ENCODE data around the gene CEBPA. TPM values are rescaled to one million over a fixed set of nuclear protein-coding genes. Genes with fewer than 3 reads are reported as not detected.

Gene CEBPA
- total RNA-seq, 1 donor from 2014 or later: 1.7 TPM

DNA sequence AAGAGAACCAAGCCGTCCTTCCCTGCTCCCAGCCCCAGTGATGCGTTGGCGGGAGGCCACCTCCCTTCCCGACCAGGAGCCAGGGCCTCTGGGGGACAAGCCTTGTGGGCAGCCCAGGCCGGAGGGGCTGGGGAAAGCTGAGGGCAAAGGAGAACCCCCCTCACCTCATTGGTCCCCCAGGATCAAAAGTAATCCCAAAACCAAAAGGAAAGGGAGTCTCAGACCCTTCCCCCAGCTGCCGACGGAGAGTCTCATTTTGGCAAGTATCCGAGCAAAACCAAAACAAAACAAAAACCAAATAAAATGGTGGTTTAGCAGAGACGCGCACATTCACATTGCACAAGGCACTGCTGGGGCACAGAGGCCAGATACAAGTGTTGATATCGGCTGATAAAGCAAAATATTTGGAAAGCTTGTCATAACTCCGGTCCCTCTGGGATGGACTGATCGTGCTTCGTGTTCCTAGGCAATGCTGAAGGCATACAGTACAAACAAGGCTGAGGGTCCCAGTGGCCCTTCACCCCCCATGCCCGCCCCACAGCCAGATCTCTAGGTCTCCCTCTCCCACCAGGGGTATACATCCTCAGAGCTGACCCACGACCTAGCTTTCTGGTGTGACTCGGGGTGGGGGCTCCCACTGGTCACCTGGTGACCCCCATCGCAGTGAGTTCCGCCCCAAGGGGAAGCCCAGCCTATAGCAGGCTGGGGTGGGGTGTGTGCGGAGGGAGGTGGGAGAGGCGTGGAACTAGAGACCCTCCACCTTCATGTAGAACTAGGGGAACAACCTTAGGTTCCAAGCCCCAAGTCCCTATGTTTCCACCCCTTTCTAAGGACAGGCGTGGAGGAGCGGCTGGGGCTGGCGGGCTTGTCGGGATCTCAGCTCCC, 2.1 kb downstream of the CEBPA start:
- H3K27me3 Mint-ChIP-seq (ENCODE audit: low read depth): peaks cover 19% of the 10 kb centered on the region
- H3K4me3 Mint-ChIP-seq (ENCODE audit: unreplicated experiment): no peak overlapping the region
- no peak overlapping the region for H3K27ac Mint-ChIP-seq (ENCODE audit: unreplicated experiment)
- H3K36me3 Mint-ChIP-seq (ENCODE audit: low read depth): no peaks in the 10 kb centered on the region
- TF ChIP-seq, protein P1, sequence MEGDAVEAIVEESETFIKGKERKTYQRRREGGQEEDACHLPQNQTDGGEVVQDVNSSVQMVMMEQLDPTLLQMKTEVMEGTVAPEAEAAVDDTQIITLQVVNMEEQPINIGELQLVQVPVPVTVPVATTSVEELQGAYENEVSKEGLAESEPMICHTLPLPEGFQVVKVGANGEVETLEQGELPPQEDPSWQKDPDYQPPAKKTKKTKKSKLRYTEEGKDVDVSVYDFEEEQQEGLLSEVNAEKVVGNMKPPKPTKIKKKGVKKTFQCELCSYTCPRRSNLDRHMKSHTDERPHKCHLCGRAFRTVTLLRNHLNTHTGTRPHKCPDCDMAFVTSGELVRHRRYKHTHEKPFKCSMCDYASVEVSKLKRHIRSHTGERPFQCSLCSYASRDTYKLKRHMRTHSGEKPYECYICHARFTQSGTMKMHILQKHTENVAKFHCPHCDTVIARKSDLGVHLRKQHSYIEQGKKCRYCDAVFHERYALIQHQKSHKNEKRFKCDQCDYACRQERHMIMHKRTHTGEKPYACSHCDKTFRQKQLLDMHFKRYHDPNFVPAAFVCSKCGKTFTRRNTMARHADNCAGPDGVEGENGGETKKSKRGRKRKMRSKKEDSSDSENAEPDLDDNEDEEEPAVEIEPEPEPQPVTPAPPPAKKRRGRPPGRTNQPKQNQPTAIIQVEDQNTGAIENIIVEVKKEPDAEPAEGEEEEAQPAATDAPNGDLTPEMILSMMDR (IDR thresholded peaks at IDR 0.05): no peak
- peak; percentile 72 for DNase-seq (ENCODE audit: low spot score)
- peaks cover 2% of the 10 kb centered on the region for H3K4me1 Mint-ChIP-seq (ENCODE audit: low read depth)
- no peaks in the 10 kb centered on the region for H3K9me3 Mint-ChIP-seq (ENCODE audit: low read depth)

- H3K4me3 Mint-ChIP-seq (ENCODE audit: unreplicated experiment): no peak overlapping the region
- H3K9me3 Mint-ChIP-seq (ENCODE audit: low read depth): no peaks in the 10 kb centered on the region
- no peak overlapping the region for H3K27ac Mint-ChIP-seq (ENCODE audit: unreplicated experiment)
- H3K27me3 Mint-ChIP-seq (ENCODE audit: low read depth): peaks cover 13% of the 10 kb centered on the region
- peaks cover 2% of the 10 kb centered on the region for H3K4me1 Mint-ChIP-seq (ENCODE audit: low read depth)
- H3K36me3 Mint-ChIP-seq (ENCODE audit: low read depth): no peaks in the 10 kb centered on the region
- peak; percentile 71 for DNase-seq (ENCODE audit: low spot score)
- TF ChIP-seq, protein P1 (IDR thresholded peaks at IDR 0.05): no peak
These were observed 3.2 kb downstream of the CEBPA start for GRCh38 chr19:33299051-33299688.

DNA sequence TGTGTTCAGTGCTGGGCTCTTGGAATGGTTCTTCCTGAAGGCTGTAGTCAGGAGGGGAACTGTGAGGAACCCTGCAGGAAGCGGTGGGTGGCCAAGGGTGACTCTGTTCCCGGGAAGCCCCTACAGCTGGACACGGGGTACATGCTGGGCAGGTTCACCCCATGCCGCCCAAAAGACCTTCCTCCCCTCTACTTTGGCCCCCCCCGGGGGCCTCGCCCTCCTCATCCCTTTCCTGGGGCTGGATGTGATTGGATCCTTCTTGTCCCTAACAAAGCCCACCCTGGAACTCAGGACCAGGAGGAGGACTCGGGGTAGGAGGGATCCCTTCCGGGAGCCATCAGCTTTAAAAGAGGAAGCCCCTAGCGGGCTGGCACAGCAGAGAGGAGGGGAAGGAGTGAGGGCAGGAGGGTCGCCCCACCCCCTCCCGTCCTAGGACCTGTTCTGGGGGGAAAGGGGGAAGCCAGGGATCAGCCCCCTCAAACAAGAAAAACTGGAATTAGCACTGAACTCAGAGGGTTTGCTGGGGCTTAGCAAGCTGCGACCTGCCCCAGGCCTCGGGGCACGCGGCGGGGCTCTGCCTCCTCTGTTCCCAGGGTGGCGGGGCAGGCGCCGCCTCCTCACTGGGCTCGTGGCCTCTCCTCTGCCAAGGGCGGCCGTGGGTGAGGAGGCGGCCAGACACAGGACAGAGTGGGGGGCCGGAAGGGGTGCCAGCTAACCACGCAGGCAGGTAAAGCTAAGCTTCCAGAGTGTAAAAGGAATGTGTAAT, 4.0 kb downstream of the CEBPA start:
- H3K27ac Mint-ChIP-seq (ENCODE audit: unreplicated experiment): no peak overlapping the region
- H3K9me3 Mint-ChIP-seq (ENCODE audit: low read depth): no peaks in the 10 kb centered on the region
- H3K4me3 Mint-ChIP-seq (ENCODE audit: unreplicated experiment): no peak overlapping the region
- peaks cover 13% of the 10 kb centered on the region for H3K27me3 Mint-ChIP-seq (ENCODE audit: low read depth)
- no peaks in the 10 kb centered on the region for H3K36me3 Mint-ChIP-seq (ENCODE audit: low read depth)
- DNase-seq (ENCODE audit: low spot score): peak; percentile 73
- H3K4me1 Mint-ChIP-seq (ENCODE audit: low read depth): peaks cover 6% of the 10 kb centered on the region
- TF ChIP-seq, protein P1 (IDR thresholded peaks at IDR 0.05): no peak

DNA sequence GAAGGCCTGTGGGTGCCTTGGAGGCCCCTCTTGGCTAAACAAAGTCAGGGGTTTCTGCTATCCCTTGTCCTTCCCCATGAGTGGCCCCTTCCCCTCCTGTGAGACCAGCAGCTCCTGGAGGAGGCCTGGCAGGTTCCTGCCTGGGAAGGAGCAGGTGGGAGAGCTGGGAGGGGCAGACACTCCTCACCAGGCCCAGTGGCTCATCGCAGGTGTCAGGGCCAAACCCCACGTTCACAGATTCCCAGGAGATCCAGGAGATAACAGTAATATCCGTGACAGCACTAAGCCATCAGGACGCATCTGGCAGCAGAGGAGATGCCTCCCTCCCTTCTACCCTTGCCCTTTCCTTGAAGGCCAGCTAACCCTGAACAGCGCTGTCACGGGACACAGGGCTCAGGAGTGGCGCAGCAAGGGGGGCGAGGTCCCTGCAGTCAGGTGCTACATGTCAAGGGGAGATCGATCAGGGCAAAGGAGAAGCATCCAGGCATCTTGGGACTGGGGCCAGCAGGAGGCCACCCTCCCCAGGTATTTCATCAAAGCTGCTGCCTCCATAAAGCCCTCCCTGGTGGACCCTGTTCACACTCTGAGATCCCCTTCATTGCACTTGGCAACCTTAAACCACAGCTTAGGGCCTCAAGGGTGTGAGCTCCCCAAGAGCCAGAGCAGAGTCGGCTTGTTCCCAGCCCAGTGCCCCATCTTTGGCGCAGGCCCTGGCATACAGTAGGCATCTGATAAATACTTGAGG, 4.8 kb downstream of the CEBPA start:
- Mint-ChIP-seq H3K4me3 (ENCODE audit: unreplicated experiment) (no peak overlapping the region), H3K9me3 (ENCODE audit: low read depth) (no peaks in the 10 kb centered on the region), H3K36me3 (ENCODE audit: low read depth) (no peaks in the 10 kb centered on the region), H3K27ac (ENCODE audit: unreplicated experiment) (no peak overlapping the region), H3K27me3 (ENCODE audit: low read depth) (peaks cover 13% of the 10 kb centered on the region), H3K4me1 (ENCODE audit: low read depth) (peaks cover 10% of the 10 kb centered on the region)
- DNase-seq (ENCODE audit: low spot score): peak; percentile 55
- TF ChIP-seq, protein P1 (IDR thresholded peaks at IDR 0.05): no peak
